GM12878 (cell line): ENCODE measurements around the gene OPRM1. TPM values are rescaled to one million over a fixed set of nuclear protein-coding genes. Genes with fewer than 3 reads are reported as not detected.

Experiments
- ATAC-seq: fragments of 200-7000 bp; cut with Tn5 transposase; 3 replicates; pipeline ENCODE4 v1.9.1; 2020; ENCODE audit warnings: mild to moderate bottlenecking, moderate library complexity
- BruUV-seq: library from RNA; stranded (reverse); fragments of 400-500 nt; replicated peaks from 2 replicates; lab custom pipeline; 2021; lab: Mats Ljungman, UMichigan
- CTCF ChIA-PET: fragments of 300-600 bp; sonication (Branson Sonifier 250); formaldehyde crosslinking; extraction: SDS; loops from one replicate; lab custom pipeline; 2021; ENCODE audit warnings: inconsistent platforms; lab: Yijun Ruan, JAX
- POLR2A ChIA-PET: fragments of 350-600 bp; formaldehyde crosslinking; extraction: SDS; loops from one replicate; lab custom pipeline; 2021; ENCODE audit warnings: inconsistent platforms; lab: Charles Lee
- RAD21 ChIA-PET: fragments of 300-600 bp; sonication (Branson Sonifier 250); formaldehyde crosslinking; loops from one replicate; lab custom pipeline; 2023; ENCODE audit warnings: antibody characterized with exemption; ENCODE audit not compliant: unreplicated experiment; lab: Charles Lee
- SMC1A ChIA-PET: fragments of 300-600 bp; sonication (Branson Sonifier 250); formaldehyde crosslinking; loops from one replicate; lab custom pipeline; 2023; ENCODE audit not compliant: unreplicated experiment, uncharacterized antibody; lab: Charles Lee
- DNase-seq: peaks from one replicate; pipeline ENCODE4 v3.0.0-alpha.2; 2011; ENCODE audit warnings: low read depth, low spot score
- FAIRE-seq: peaks from 3 replicates; lab custom pipeline; 2011; peaks lifted over from hg19 to GRCh38; lab: Jason Lieb, UNC
- H2AFZ ChIP-seq: 2 replicates; pipeline ENCODE4 v1.6.0; 2011; ENCODE audit warnings: low read depth, low read length, control low read depth; ENCODE audit not compliant: control insufficient read depth
- H3K27ac ChIP-seq: 2 replicates; pipeline ENCODE4 v1.5.1; 2011; ENCODE audit warnings: control low read depth; ENCODE audit not compliant: control insufficient read depth, insufficient read depth
- H3K27me3 ChIP-seq, 2 experiments: replicated peaks in 1 of 2; 2 replicates each; pipeline versions ENCODE4 v1.6.0 to v1.6.1; 2011; ENCODE audit warnings: low read length in 1 of 2; ENCODE audit not compliant: control insufficient read depth in 2 of 2, insufficient read depth in 2 of 2
- H3K36me3 ChIP-seq, 2 experiments: 2 replicates each; pipeline ENCODE4 v1.5.1; 2011; ENCODE audit warnings: low read length in 1 of 2; ENCODE audit not compliant: control insufficient read depth in 2 of 2, insufficient read depth in 2 of 2
- H3K4me1 ChIP-seq: 2 replicates; pipeline ENCODE4 v1.6.1; 2011; ENCODE audit warnings: mild to moderate bottlenecking, low read length, moderate library complexity, mixed read lengths; ENCODE audit not compliant: control insufficient read depth, insufficient read depth
- H3K4me2 ChIP-seq: 2 replicates; pipeline ENCODE4 v1.6.0; 2011; ENCODE audit warnings: control low read depth; ENCODE audit not compliant: control insufficient read depth, insufficient read depth
- H3K4me3 ChIP-seq: fragments of 200-600 bp; sonication (generic); 2 replicates; pipeline ENCODE4 v1.5.1; 2016
- H3K79me2 ChIP-seq: 2 replicates; pipeline ENCODE4 v1.6.0; 2011; ENCODE audit warnings: low read length; ENCODE audit not compliant: control insufficient read depth, insufficient read depth
- H3K9ac ChIP-seq: 2 replicates; pipeline ENCODE4 v1.8.0; 2011; ENCODE audit warnings: low read length, control low read depth, mixed read lengths; ENCODE audit not compliant: control insufficient read depth, insufficient read depth
- H3K9me3 ChIP-seq: replicated peaks from 3 replicates; pipeline ENCODE4 v1.5.1; 2011; ENCODE audit warnings: mild to moderate bottlenecking, low read length; ENCODE audit not compliant: control insufficient read depth, insufficient read depth
- H4K20me1 ChIP-seq: 2 replicates; pipeline ENCODE4 v1.6.0; 2011; ENCODE audit not compliant: control insufficient read depth, insufficient read depth
- CBX5 ChIP-seq: sonication (generic); IDR thresholded peaks from 2 replicates; pipeline ENCODE4 v1.6.1; 2016; ENCODE audit warnings: low read depth, moderate library complexity, mild to moderate bottlenecking, inconsistent platforms
- E2F8 ChIP-seq: fragments of 450-650 bp; IDR thresholded peaks from 2 replicates; pipeline ENCODE4 v1.6.1; 2018; ENCODE audit warnings: mild to moderate bottlenecking, low read depth, moderate library complexity; ENCODE audit not compliant: partially characterized antibody
- NR2C2 ChIP-seq: IDR thresholded peaks from 2 replicates; pipeline ENCODE4 v1.6.1; 2011; ENCODE audit warnings: borderline replicate concordance, low read depth; ENCODE audit not compliant: control insufficient read depth, insufficient read length
- SIX5 ChIP-seq: IDR thresholded peaks from 2 replicates; pipeline ENCODE4 v1.6.1; 2011; ENCODE audit warnings: mild to moderate bottlenecking, low read depth, low read length, moderate library complexity; ENCODE audit not compliant: severe bottlenecking
- WGBS: methylation state at CpG from one replicate; pipeline ENCODE4 v1.1.6; 2016; ENCODE audit warnings: low lambda C conversion rate; ENCODE audit not compliant: insufficient replicate concordance, insufficient coverage; ENCODE audit errors: missing lambda C conversion rate; 5-methylcytosine and 5-hydroxymethylcytosine counted together
- in situ Hi-C: fragments of 300-500 bp; cut with MboI; formaldehyde crosslinking; loops from 9 replicates; pipeline ENCODE4 v1.14.3; 2018; ENCODE audit warnings: mixed read lengths
- intact Hi-C: fragments of 100-400 bp; cut with micrococcal nuclease; formaldehyde crosslinking; loops from one replicate; pipeline ENCODE4 v1.14.2; 2022; ENCODE audit not compliant: unreplicated experiment
- polyA plus RNA-seq, 11 experiments: library from polyadenylated mRNA; depleted of rRNA in 4 of 11; unstranded in 6 of 11; stranded (reverse) in 5 of 11; fragments of >200 nt; fragmentation: Nextera tagmentation in 4 of 11; fragmentation: Illumina TruSeq in 1 of 11; extraction: Ambion mirVana in 4 of 11; extraction: Trizol in 1 of 11; gene quantifications; 1 replicate in 1 of 11; 2 replicates in 10 of 11; pipeline versions ENCODE4 v1.2.1 to v1.2.3, GENCODE V29; 2011 to 2016; ENCODE audit warnings: inconsistent platforms in 2 of 11, missing spikeins in 2 of 11, low read depth in 1 of 11
- total RNA-seq, 4 experiments: library from RNA; depleted of rRNA in 3 of 4; stranded (reverse); fragments of >200 nt in 3 of 4; fragmentation: Illumina TruSeq in 1 of 4; extraction: Trizol in 1 of 4; gene quantifications; 2 replicates each; pipeline versions ENCODE4 v1.2.1 to v1.2.3, GENCODE V29; 2013 to 2021

Gene OPRM1
- total and polyA plus RNA-seq, 10 of the 15 experiments (the other 5 are each of a cell fraction or from before 2014, with no cell fraction given), result not detected

- ChIA-PET SMC1A (no interaction called here), POLR2A (no interaction called here), CTCF (interaction anchor here (0.6 to 1.2 kb wide), 3 partner anchors 11 to 137 kb away, joined by 3 to 4 read pairs (median 3); no protein-coding TSS in a partner anchor), RAD21 (no interaction called here)
- H3K9me3 ChIP-seq, result no peaks in the 10 kb centered on the region; the same call in 2 of the 3 replicates
- intact Hi-C loops (no loop called here), in situ Hi-C loops (no loop called here)
- no TSS peak for BruUV-seq
- H3K4me3 ChIP-seq, result no peak overlapping the region
- H3K79me2 ChIP-seq, result no peaks in the 10 kb centered on the region
- ATAC-seq, result no peak
- DNase-seq, result no peak
- TF ChIP-seq E2F8 (no peak), CBX5 (no peak), SIX5 (no peak), NR2C2 (no peak)
- WGBS, result 60% methylated on average over 2 of the region's 4 CpGs
- H3K27ac ChIP-seq, result no peak overlapping the region
- H3K27me3 ChIP-seq, result no peaks in the 10 kb centered on the region
- no peaks in the 10 kb centered on the region for H4K20me1 ChIP-seq
- H3K4me1 ChIP-seq, result peaks cover 13% of the 10 kb centered on the region
- no peak for FAIRE-seq
- no peak overlapping the region for H3K4me2 ChIP-seq
- H2AFZ ChIP-seq, result no peak overlapping the region
- H3K36me3 ChIP-seq, result no peaks in the 10 kb centered on the region
- H3K9ac ChIP-seq, result no peak overlapping the region
Observed at GRCh38 chr6:154295733-154296132, 256.7 kb downstream of the OPRM1 start.
